Measurements from ENCODE around the gene CMC1.

Gene CMC1

DNA sequence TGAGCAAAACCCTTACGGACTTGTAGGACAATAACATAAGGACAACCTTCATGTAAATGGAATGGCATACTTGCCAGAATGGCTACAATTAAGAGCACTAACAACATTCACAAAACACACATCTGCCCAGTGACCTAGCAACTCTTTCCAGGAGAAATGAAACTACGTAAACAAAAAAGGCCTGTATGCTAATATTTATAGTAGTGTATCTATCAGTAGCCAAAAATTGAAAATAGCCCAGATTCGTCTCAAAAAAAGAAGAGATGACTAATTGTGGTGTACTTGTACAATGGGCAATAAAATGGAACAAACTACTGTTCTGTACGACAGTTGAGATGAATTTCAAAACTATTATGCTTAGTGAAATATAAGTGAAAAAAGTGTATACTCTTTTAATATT, 38.4 kb downstream of the CMC1 start:
- no peak overlapping the region for H3K4me3 ChIP-seq (ENCODE audit: low read depth, low read length)
- DNase-seq (ENCODE audit: low read depth): no peak
- TF ChIP-seq, protein P1, sequence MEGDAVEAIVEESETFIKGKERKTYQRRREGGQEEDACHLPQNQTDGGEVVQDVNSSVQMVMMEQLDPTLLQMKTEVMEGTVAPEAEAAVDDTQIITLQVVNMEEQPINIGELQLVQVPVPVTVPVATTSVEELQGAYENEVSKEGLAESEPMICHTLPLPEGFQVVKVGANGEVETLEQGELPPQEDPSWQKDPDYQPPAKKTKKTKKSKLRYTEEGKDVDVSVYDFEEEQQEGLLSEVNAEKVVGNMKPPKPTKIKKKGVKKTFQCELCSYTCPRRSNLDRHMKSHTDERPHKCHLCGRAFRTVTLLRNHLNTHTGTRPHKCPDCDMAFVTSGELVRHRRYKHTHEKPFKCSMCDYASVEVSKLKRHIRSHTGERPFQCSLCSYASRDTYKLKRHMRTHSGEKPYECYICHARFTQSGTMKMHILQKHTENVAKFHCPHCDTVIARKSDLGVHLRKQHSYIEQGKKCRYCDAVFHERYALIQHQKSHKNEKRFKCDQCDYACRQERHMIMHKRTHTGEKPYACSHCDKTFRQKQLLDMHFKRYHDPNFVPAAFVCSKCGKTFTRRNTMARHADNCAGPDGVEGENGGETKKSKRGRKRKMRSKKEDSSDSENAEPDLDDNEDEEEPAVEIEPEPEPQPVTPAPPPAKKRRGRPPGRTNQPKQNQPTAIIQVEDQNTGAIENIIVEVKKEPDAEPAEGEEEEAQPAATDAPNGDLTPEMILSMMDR (IDR thresholded peaks at IDR 0.05; ENCODE audit: insufficient read depth, low read depth, low read length, missing control alignments): no peak

DNA sequence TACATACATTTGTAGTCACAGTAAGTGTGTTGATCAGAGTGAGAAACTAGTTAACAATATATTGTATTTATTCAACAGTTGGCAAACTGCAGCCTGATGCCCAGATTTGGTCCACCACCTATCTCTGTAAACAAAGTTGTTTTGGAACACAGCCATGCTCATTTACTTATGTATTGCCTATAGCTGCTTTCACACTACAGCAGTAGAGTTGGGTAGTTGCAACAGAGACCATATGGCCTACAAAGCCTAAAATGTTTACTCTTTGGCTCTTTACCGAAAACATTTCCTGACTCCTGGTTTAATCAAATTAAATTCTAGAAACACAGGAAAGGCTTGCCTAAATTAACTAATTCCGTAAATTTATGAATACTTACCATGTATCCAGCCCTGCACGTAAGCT, 39.4 kb downstream of the CMC1 start:
- DNase-seq (ENCODE audit: low read depth): no peak
- TF ChIP-seq, protein P1 (IDR thresholded peaks at IDR 0.05; ENCODE audit: insufficient read depth, low read depth, low read length, missing control alignments): no peak
- H3K4me3 ChIP-seq (ENCODE audit: low read depth, low read length): no peak overlapping the region

DNA sequence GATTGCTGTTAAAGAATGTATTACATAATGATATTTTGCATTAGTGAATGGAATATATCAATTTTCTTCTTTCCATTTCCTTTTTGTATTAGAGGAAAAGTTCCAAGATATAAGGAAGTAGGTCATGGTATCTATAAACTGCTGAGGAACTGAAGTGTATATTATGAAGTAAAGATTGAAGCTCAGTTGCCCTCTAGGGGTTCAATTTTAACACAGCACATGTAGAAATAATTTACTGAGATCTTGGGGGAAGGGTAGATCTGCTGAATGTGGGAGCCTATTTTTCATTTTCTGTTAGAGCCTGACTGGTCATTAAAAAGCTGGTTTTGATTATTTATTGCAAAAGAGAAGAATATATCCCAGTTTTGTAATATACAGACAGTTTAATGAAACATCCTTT, 45.2 kb downstream of the CMC1 start:
- peak; percentile 37 for DNase-seq (ENCODE audit: low read depth)
- TF ChIP-seq, protein P1 (IDR thresholded peaks at IDR 0.05; ENCODE audit: insufficient read depth, low read depth, low read length, missing control alignments): peak; percentile 42
- no peak overlapping the region for H3K4me3 ChIP-seq (ENCODE audit: low read depth, low read length)

DNA sequence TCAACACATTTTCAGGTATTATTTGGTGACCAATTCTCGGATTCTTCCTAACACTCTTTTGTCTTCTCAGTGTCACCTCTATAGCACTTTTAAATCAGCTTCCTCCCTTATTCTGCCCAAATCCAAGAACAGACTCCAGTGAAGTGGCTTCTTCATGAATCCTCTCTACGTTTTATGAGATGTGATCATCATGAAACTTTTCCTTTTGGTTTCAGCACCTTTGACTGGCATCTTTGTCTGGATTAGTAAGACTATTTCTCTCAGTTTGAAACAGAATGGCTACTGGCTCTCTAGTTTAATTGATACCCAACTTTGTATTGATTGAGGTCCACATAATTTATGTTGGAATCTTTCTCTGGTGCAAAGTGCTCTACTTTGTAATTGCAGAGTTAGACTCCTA, 45.6 kb downstream of the CMC1 start:
- TF ChIP-seq, protein P1 (IDR thresholded peaks at IDR 0.05; ENCODE audit: insufficient read depth, low read depth, low read length, missing control alignments): no peak
- DNase-seq (ENCODE audit: low read depth): no peak

DNA sequence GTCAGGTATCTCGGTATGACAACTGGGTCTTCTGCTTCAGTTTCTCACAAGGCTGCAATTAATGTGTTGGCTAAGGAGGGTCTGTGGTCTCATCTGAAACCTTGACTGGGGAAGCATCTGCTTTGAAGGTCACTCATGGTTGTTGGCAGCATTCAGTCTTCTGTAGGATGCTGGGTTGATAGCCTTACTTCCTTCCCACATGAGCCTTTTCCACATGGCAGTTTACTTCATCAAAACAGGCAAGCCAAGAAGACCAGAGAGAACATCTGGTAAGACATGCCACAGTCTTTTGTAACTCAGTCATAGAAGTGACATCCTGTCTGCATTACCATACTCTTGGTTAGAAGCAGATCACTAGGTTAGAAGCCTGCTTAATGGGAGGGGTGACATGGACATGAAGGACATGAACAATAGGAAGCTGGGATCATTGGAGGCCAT, 49.5 kb downstream of the CMC1 start:
- peak; percentile 19 for DNase-seq (ENCODE audit: low read depth)
- H3K4me3 ChIP-seq (ENCODE audit: low read depth, low read length): no peak overlapping the region
- TF ChIP-seq, protein P1 (IDR thresholded peaks at IDR 0.05; ENCODE audit: insufficient read depth, low read depth, low read length, missing control alignments): no peak

More for the DNA sequence above, 45.6 kb downstream of the CMC1 start:
- no peak overlapping the region for H3K4me3 ChIP-seq (ENCODE audit: low read depth, low read length)

DNA sequence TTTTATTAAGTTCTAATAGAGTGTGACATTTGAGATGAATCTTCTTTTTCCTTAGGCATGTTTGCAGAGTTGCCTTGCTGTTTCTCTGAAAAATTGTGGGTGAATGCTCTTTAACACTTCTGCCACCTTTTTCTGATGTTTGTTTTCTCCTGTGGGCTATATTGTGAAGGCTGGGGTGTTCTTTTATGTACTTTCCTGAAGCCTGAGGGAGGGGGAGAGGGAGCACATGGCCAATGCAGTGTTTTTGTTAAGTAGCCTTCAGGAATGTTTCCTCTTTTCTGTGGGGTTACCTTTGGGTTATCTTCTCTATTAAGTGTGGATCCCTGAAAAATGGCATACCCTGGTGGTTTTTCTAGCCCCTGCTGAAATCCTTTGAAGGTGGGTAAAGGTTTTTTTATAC, 50.2 kb downstream of the CMC1 start:
- TF ChIP-seq, protein P1 (IDR thresholded peaks at IDR 0.05; ENCODE audit: insufficient read depth, low read depth, low read length, missing control alignments): no peak
- no peak for DNase-seq (ENCODE audit: low read depth)
- no peak overlapping the region for H3K4me3 ChIP-seq (ENCODE audit: low read depth, low read length)

DNA sequence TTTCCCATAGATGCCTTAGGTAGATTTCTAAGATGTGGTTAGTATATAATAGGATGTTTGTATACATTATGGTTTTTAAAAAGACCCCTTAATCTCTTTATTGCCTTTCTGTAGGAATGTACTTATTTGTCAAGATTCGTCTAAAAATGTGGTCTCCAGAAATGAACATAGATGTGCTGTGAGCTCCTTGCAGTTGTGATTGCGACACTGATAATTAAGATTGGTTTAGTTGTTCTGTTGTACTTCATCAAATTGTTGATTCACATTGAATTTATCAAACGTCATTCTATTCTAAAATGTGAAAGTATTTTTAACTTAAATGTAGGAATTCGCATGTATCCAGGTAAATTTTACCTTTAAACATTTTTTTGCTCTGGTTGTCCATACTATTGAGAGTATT, 51.2 kb downstream of the CMC1 start:
- TF ChIP-seq, protein P1 (IDR thresholded peaks at IDR 0.05; ENCODE audit: insufficient read depth, low read depth, low read length, missing control alignments): no peak
- no peak for DNase-seq (ENCODE audit: low read depth)
- no peak overlapping the region for H3K4me3 ChIP-seq (ENCODE audit: low read depth, low read length)

Measured in GM12865 (cell line).